Right cardiac atrium (tissue), 5 donors: Measurements from ENCODE around the gene HOXD1. TPM values are rescaled to one million over a fixed set of nuclear protein-coding genes. Genes with fewer than 3 reads are reported as not detected.

Experiments used
- ATAC-seq, 2 donors: fragments of 200-7000 bp; cut with Tn5 transposase; one replicate each; pipeline versions ENCODE4 v1.8.0 to v1.9.1; 2020; ENCODE audit warnings: moderate library complexity in 2 of 2, mild to moderate bottlenecking in 1 of 2
- DNase-seq, 3 donors: peaks; one replicate each; pipeline ENCODE4 v3.0.0-alpha.2; 2020
- H3K27ac ChIP-seq: one replicate; pipeline ENCODE4 v1.5.1; 2013; ENCODE audit warnings: mild to moderate bottlenecking, low read length, control low read depth, moderate library complexity
- H3K27me3 ChIP-seq: one replicate; pipeline ENCODE4 v1.6.1; 2013; ENCODE audit not compliant: control insufficient read depth, insufficient read depth
- H3K4me1 ChIP-seq: one replicate; pipeline ENCODE4 v1.6.1; 2013; ENCODE audit warnings: low read length; ENCODE audit not compliant: control insufficient read depth, insufficient read depth
- H3K4me3 ChIP-seq: one replicate; pipeline ENCODE4 v1.5.1; 2013; ENCODE audit warnings: low read length, control low read depth
- H3K9me3 ChIP-seq: one replicate; pipeline ENCODE4 v1.6.1; 2013; ENCODE audit warnings: low read length; ENCODE audit not compliant: control insufficient read depth
- WGBS: extraction: QIAGEN DNeasy Blood & Tissue Kit; methylation state at CpG from one replicate; pipeline ENCODE4 v1.1.7; 2013; 5-methylcytosine and 5-hydroxymethylcytosine counted together
- intact Hi-C, 4 donors: fragments of 100-400 bp; cut with DNase I; formaldehyde crosslinking; loops; one replicate each; pipeline versions ENCODE4 v1.11.0 to v1.14.0; 2022 to 2023
- polyA plus RNA-seq: library from polyadenylated mRNA; stranded (reverse); fragments of 200-250 nt; gene quantifications from one replicate; pipeline ENCODE4 v1.2.3, GENCODE V29; 2013
- total RNA-seq, 4 donors: library from RNA; stranded (reverse); fragmentation: NEBNext Ultra II Directional; extraction: Animal tissue kit (Norgen Biotek cat#: 25700); gene quantifications; one replicate each; pipeline ENCODE4 v1.2.1, GENCODE V29; 2021
- donor health status: healthy with polysubstance abuse.
- donor health status: DM: no; HTN: yes; CAD: no.
- donor health status: DM: no; HTN: no; CAD: no.
- donor health status: DM: no; HTN: yes; CAD: no; lungs with severe emphysema.
- donor health status: DM: yes; HTN: yes; CAD: no.

HOXD1 gene
- total and polyA plus RNA-seq, 5 donors, result 0.05 TPM; not detected in 4

- 25% methylated on average over 1 of the region's 1 CpG for WGBS
- Histone ChIP-seq H3K27ac (no peak overlapping the region), H3K4me3 (no peak overlapping the region), H3K27me3 (peaks cover 18% of the 10 kb centered on the region), H3K4me1 (no peaks in the 10 kb centered on the region), H3K9me3 (no peaks in the 10 kb centered on the region)
- no peak for ATAC-seq
- DNase-seq, result no peak
- intact Hi-C loops, result no loop called here
Observed at GRCh38 chr2:176193048-176193447, 4.6 kb downstream of the HOXD1 start.

DNA sequence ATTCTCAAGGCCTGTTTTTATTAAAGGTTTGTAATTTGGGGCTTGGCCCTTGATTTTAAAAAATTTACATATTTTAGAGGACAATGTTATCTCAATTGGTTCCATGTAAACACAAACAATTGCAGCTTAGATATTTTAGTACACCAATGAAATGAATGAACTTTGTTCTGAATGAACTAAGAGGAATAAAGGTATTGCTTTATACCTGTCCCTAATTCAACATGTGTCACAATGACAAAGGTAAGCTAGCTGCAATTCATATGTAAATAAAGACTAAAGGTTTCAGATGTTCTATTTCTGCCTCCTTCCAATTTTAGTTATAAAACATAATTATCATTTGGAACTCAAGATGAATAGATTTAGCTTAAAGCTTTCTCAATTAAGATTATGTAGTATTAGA, 11.4 kb downstream of the HOXD1 start:
- intact Hi-C loops, result no loop called here
- no peaks in the 10 kb centered on the region for H3K4me1 ChIP-seq
- no peak overlapping the region for H3K4me3 ChIP-seq
- no peak for ATAC-seq
- DNase-seq, result no peak
- H3K27ac ChIP-seq, result no peak overlapping the region
- peaks cover 4% of the 10 kb centered on the region for H3K9me3 ChIP-seq
- no peaks in the 10 kb centered on the region for H3K27me3 ChIP-seq

DNA sequence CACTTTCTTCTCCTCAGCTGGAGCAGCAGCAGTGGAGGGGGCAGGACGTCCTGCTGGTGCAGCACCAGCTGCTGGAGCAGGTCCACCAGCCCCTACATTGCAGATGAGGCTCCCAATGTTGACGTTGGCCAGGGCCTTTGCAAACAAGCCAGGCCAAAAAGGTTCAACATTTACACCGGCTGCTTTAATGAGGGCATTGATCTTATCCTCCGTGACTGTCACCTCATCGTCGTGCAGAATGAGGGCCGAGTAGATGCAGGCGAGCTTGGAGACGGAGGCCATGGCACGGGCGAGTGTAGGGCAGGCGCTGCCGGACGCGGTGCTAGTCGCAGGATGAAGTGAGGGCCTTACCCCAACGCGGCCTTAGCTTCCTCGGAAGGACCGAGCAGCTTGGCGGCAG, 12.5 kb downstream of the HOXD1 start:
- DNase-seq (peak in 1 of 3 donors; percentile 33), ATAC-seq (no peak)
- no peak overlapping the region for H3K27ac ChIP-seq
- no peak overlapping the region for H3K4me3 ChIP-seq
- no peaks in the 10 kb centered on the region for H3K27me3 ChIP-seq
- intact Hi-C loops, result no loop called here
- WGBS, result 68% methylated on average over 21 of the region's 21 CpGs
- H3K9me3 ChIP-seq, result peaks cover 4% of the 10 kb centered on the region
- no peaks in the 10 kb centered on the region for H3K4me1 ChIP-seq

DNA sequence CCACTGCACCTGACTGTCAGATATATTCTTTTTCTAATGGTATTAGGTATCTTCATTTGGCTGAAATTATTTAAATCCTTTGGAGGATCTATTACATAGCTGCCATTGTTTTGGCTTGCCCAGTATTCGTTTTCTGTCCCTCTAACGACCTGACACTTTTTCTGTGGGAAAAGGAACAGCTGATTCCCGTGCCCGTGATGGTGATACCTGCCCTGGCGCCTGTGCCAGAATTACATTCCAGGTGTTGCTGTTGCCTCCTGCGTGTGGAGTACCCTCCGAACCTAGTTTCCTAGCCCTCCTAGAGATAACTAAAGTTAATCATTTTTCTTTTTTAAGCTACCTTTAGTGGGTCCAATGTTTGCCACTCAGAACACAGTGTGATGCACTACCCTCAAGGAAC, 14.0 kb downstream of the HOXD1 start:
- H3K27me3 ChIP-seq, result no peaks in the 10 kb centered on the region
- no peak overlapping the region for H3K27ac ChIP-seq
- WGBS, result 85% methylated on average over 7 of the region's 7 CpGs
- H3K4me1 ChIP-seq, result no peaks in the 10 kb centered on the region
- H3K4me3 ChIP-seq, result no peak overlapping the region
- ATAC-seq (no peak), DNase-seq (no peak)
- peaks cover 4% of the 10 kb centered on the region for H3K9me3 ChIP-seq
- intact Hi-C loops, result no loop called here

- 81% methylated on average over 1 of the region's 1 CpG for WGBS
- intact Hi-C loops, result no loop called here
- no peak overlapping the region for H3K27ac ChIP-seq
- no peaks in the 10 kb centered on the region for H3K4me1 ChIP-seq
- ATAC-seq, result no peak
- peaks cover 4% of the 10 kb centered on the region for H3K9me3 ChIP-seq
- H3K27me3 ChIP-seq, result no peaks in the 10 kb centered on the region
- DNase-seq, result no peak
- no peak overlapping the region for H3K4me3 ChIP-seq
Observed at GRCh38 chr2:176205126-176205525, 16.7 kb downstream of the HOXD1 start.

- intact Hi-C loops, result no loop called here
- Histone ChIP-seq H3K27ac (no peak overlapping the region), H3K4me3 (no peak overlapping the region), H3K4me1 (no peaks in the 10 kb centered on the region), H3K9me3 (peaks cover 4% of the 10 kb centered on the region), H3K27me3 (no peaks in the 10 kb centered on the region)
- DNase-seq (no peak), ATAC-seq (no peak)
- 94% methylated on average over 2 of the region's 2 CpGs for WGBS
Observed at GRCh38 chr2:176206136-176206535, 17.7 kb downstream of the HOXD1 start.

DNA sequence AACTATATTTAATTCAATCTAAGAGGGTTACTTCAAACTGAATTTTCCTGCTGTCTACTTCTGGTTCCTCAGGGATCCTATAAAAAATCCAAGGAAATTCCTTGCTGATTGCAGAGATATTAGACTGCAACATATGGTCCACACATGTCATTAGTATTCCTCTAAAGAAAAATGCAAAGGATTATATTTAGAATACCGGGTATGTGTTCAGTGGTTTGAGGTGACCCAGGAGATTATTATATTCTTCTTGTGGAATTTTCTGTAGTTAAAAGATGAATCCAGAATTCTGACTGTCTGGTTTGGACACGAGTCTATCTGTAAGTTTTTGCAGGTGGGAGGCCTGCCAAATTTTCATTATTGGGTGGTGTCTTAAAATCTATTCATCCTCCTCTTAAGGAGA, 18.2 kb downstream of the HOXD1 start:
- Histone ChIP-seq H3K27ac (no peak overlapping the region), H3K9me3 (peaks cover 4% of the 10 kb centered on the region), H3K4me3 (no peak overlapping the region), H3K27me3 (no peaks in the 10 kb centered on the region), H3K4me1 (no peaks in the 10 kb centered on the region)
- WGBS, result 43% methylated on average over 2 of the region's 2 CpGs
- DNase-seq (no peak), ATAC-seq (no peak)
- intact Hi-C loops, result no loop called here

DNA sequence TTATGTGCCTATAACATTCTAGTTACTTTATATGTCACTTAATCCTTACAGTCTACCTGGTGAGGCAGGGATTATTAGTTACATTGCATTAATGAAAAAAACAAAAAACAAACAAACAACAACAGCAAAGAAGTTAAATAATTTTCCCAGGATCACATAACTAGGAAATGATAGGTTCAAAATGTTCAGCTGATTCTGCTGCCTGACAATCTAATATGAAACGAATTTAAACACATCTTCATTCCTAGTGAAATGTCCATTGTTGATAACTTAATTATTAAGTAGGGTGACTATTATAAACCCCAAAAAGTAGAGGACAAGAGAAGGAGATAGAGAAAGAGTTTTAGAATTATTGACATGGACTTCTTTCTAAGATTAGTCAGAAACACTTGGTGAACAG, 22.6 kb downstream of the HOXD1 start:
- no peaks in the 10 kb centered on the region for H3K9me3 ChIP-seq
- ATAC-seq (no peak), DNase-seq (no peak)
- intact Hi-C loops, result no loop called here
- WGBS, result 79% methylated on average over 1 of the region's 1 CpG
- H3K4me1 ChIP-seq, result peaks cover 2% of the 10 kb centered on the region
- no peaks in the 10 kb centered on the region for H3K27me3 ChIP-seq
- no peak overlapping the region for H3K27ac ChIP-seq
- H3K4me3 ChIP-seq, result no peak overlapping the region

GRCh38 chr2:176212276-176212675, 23.8 kb downstream of the HOXD1 start:
- no peaks in the 10 kb centered on the region for H3K9me3 ChIP-seq
- H3K4me3 ChIP-seq, result no peak overlapping the region
- H3K27ac ChIP-seq, result no peak overlapping the region
- peaks cover 2% of the 10 kb centered on the region for H3K4me1 ChIP-seq
- ATAC-seq (no peak), DNase-seq (no peak)
- intact Hi-C loops, result no loop called here
- no peaks in the 10 kb centered on the region for H3K27me3 ChIP-seq

- Histone ChIP-seq H3K9me3 (no peaks in the 10 kb centered on the region), H3K27ac (no peak overlapping the region), H3K27me3 (no peaks in the 10 kb centered on the region), H3K4me1 (peaks cover 2% of the 10 kb centered on the region), H3K4me3 (no peak overlapping the region)
- WGBS, result 73% methylated on average over 1 of the region's 1 CpG
- DNase-seq (no peak), ATAC-seq (no peak)
- intact Hi-C loops, result no loop called here
Observed at GRCh38 chr2:176213406-176213805, 24.9 kb downstream of the HOXD1 start.

- Histone ChIP-seq H3K27me3 (peaks cover 5% of the 10 kb centered on the region), H3K4me3 (no peak overlapping the region), H3K27ac (no peak overlapping the region), H3K4me1 (no peaks in the 10 kb centered on the region), H3K9me3 (no peaks in the 10 kb centered on the region)
- DNase-seq (no peak), ATAC-seq (no peak)
- intact Hi-C loops, result no loop called here
- 74% methylated on average over 2 of the region's 2 CpGs for WGBS
Observed at GRCh38 chr2:176227874-176228273, 39.4 kb downstream of the HOXD1 start.

- DNase-seq, result no peak
- no peaks in the 10 kb centered on the region for H3K4me1 ChIP-seq
- H3K27ac ChIP-seq, result no peak overlapping the region
- no peak for ATAC-seq
- peaks cover 8% of the 10 kb centered on the region for H3K27me3 ChIP-seq
- H3K4me3 ChIP-seq, result no peak overlapping the region
- 52% methylated on average over 2 of the region's 2 CpGs for whole genome bisulfite sequencing
- intact Hi-C loops, result no loop called here
- H3K9me3 ChIP-seq, result no peaks in the 10 kb centered on the region
Observed at GRCh38 chr2:176234156-176234555, 45.7 kb downstream of the HOXD1 start.
